GM18909 (cell line): Measurements from ENCODE around the gene RCCD1.
A peak's percentile ranks its signal among the peaks of the same experiment; 100 is the strongest.

ENCODE experiments used
- ATAC-seq: cut with Tn5 transposase; IDR thresholded peaks from one replicate; pipeline ENCODE4 v1.9.1; 2021; ENCODE audit warnings: mild to moderate bottlenecking; ENCODE audit not compliant: unreplicated experiment, poor library complexity

The RCCD1 gene

DNA sequence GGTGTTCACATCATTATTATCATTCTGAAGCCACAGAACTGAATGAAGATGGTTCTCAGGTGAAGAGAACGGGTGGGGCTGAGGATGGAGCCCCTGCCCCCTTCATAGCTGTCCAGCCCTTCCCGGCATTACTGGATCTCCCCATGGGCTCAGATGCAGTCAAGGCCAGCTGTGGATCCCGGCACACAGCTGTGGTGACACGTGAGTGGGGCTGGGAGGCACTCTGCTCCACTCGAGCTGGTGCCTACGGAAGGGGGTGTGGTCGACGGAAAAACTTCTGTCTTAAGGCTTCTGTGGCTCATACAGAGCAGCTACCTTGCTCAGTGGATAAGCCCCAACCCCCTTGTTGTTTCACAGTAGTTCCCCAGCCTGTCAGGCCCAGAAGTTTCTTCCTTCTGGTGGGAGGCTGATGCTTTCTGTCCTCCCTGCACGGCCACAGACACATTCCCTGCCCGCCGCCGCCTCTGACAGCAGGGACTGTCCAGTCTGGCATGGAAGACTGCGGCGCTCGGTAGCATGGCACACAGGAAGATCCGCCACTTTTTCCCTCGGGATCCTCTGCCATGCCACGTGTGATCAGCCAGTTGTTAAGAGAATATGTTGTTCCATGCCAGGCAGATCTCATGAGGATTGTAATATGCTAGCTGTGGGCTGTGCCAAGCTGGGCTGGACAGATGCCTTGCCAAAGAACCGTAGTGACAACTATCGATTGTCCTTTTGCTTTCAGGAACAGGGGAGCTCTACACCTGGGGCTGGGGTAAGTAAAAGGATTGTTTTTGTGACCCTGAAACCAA lies 5.8 kb downstream of the RCCD1 start:
- no peak for ATAC-seq

DNA sequence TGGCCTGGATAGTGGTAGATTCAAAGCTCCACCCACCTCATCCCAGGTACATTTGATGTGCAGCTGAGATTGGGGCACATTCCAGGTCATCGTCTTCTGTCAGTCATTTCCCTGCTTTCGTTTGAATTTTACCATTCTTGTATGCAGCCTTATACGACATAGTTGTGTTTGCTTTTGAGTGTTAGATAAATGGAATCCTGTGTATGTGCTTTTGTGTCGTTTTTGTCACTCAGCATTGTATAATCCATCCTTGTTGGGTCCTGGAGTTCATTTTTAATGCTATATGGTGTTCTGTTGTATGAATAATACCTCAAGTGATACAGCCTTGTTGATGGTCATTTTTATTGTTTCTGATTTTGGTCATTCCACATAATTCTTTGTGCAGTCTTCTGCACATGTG lies 7.3 kb downstream of the RCCD1 start:
- ATAC-seq, result no peak

DNA sequence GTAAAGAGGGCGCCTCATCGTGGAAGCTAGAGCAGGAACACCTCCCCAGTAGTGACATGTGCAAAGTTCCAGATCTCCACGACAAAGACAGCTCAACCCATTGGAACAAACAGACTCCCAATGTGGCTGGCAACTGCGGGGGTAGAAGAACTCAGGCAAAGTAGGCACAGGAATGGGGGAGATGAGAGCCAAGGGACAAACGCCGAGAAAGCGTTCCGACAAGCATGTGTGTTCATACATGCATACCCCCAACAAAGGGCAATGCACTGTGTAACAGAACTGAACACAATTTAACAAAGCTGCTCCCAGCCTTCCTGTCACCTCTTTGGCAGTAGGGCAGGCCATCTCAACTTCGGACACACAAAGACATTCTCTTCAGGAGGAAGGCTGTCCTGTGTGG lies 11.6 kb downstream of the RCCD1 start:
- no peak for ATAC-seq

DNA sequence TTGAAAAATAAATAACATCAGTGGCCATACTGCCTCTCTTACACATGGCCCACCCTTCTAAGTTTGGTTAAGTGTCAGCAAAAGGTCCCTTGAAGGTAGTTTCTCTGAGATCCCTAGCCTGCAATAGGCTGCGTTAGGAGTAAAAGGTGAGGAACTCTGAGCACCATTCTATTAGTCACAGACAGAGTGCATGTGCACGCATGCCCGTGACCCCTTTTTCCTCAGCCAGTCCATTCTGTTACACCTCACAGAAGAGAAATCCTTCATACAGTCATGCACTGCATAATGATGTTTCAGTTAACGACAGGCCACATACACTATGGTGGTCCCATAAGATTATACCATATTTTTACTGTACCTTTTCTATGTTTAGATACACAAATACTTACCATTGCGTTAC lies 12.5 kb downstream of the RCCD1 start:
- no peak for ATAC-seq

DNA sequence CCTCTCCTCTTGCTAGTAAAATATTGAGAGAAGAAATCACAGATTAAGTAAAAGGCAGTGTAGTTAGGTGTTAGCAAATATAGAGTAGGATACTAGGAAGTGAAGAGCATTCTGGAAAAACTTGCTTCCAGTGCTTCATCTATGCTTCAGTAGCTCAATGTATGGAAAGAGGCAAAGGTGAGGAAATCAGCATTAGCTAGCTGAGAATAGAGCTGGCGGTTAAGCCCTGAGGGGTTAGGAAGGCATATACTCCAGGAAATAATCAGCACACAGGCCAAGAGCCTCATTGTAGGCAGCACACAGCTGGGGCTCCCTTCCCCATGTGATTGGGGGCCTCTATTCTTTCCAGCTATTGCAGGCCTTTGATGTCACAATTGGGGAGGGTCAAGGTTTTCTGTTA lies 13.8 kb downstream of the RCCD1 start:
- no peak for ATAC-seq

DNA sequence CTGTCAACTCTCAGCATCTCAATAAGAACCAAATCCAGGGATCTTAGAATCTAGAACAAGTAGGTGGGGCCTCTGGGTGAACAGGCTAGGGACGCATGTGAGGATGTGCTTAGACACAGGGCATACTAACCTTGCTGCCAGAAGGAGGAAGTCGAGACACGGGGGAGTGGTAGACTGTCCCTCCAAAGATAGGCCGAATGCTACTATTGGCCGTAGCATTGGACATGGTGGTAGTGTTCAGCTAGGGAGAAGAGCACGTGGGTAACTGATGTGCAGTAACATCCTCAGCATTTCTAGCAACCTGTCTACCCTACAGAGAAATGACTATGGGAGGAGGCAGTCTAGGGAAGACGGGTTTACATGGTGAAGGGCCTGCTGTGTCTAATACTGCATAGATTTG lies 15.6 kb downstream of the RCCD1 start:
- no peak for ATAC-seq

DNA sequence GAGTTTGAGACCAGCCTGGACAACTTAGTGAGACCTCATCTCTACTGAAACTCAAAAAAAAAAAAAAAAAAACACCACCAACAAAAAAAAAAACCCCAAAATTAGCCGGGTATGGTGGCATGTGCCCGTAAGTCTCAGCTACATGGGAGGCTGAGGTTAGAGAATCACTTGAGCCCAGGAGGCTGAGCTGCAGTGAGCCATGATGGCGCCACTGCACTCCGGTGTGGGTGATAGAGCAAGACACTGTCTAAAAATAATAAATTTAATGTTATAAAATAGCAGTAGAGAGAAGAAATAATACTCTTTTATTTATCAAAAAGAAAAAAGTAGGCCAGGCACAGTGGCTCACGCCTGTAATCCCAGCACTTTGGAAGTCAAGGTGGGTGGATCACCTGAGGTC lies 17.4 kb downstream of the RCCD1 start:
- ATAC-seq, result no peak

DNA sequence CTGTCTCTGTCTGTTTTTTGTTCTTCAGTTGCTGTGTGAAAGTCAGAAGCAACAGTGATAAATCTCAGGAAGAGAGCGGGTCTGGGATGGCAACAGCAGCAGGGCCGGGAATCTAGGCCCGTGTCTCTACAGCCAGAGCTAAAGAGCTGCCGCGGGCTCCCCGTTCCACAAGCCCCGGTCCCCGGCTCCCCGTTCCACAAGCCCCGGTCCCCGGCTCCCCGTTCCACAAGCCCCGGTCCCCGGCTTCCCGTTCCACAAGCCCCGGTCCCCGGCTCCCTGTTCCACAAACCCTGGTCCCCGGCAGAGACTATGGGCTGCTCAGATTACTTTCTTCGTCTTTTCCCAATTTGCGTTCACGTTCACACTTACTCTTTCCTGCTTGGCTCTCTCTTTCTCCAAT lies 19.5 kb downstream of the RCCD1 start:
- no peak for ATAC-seq

DNA sequence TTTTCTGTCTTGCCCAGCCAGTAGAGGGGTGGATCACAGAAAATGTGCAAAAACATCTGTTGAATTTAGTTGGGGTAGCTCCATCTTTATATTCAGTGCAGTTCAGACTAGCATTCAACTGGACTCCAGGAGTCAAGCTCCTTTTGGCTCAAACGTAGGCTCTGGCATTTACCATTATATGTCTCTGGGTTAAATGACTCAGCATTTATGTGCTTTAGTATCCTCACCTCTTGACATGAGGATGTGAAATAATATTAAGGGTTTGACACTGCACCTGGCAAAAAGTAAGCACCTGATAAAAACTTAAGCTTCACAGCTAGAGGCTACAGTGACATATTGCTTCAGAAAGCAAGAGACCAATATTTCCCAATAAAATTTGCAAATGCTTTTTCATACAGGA lies 24.9 kb downstream of the RCCD1 start:
- no peak for ATAC-seq

DNA sequence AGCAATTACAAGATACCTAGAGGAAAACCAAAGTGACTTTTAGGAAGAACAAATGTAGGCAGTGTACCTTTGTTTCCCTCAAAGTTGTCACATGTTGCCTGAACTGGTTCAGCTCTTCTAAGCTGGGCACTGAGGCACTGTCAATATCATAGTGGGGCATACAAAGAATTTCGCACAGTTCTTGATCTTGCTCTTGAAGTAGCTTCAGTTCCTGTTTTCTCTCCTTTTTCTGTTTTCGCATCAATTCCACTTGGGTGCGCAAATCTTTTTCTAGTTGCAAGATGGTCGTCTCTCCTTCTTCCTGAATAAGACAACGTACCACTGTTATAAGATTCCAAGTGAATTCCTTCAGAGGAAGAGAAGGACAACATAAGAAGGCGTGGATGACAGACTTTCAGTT lies 27.0 kb downstream of the RCCD1 start:
- ATAC-seq, result peak; percentile 81

DNA sequence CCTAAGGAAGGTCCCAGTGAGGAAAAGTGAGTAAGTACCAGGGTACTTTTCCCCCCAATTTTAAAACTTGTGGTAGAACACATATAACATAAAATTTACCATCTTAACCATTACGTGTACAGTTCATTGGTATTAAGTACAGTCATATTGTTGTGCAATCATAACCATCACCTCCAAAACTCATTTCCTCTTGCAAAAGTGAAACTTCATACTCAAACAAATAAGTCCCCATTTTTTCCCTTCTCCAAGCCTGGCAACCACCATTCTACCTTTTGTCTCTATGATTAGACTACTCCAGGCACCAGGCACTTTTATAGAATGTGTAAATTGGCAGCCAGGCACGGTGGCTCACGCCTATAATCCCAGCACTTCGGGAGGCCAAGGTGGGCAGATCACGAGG lies 27.5 kb downstream of the RCCD1 start:
- peak; percentile 35 for ATAC-seq

DNA sequence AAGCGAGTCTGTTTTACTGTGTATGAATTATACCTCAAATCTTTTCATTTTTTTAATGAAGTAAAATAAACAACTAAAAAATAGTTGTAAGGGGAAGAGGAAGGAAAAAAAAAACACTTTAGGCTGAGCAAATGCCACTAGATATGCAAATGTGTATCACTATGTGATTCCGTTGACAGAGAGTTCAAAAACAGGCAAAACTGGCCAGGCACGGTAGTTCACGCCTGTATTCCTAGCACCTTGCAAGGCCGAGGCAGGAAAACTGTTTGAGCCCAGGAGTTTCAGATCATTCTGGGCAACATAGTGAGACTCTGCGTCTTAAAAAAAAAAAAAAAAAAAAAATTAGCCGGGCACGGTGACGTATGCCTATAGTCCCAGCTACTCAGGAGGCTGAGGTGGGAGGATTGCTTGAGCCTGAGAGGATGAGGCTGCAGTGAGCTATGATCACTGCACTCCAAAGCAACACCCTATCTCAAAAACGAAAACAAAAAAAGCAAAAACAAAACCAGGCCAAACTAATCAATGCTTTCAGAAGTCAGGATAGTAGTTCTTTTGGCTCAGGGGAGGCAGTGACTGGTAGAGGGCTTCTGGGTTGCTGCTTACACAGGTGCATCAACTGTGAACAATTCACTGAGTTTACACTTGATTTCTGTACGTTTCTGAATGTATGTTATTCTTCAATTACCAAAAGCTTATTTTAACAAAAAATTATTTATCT lies 32.3 kb downstream of the RCCD1 start:
- no peak for ATAC-seq

DNA sequence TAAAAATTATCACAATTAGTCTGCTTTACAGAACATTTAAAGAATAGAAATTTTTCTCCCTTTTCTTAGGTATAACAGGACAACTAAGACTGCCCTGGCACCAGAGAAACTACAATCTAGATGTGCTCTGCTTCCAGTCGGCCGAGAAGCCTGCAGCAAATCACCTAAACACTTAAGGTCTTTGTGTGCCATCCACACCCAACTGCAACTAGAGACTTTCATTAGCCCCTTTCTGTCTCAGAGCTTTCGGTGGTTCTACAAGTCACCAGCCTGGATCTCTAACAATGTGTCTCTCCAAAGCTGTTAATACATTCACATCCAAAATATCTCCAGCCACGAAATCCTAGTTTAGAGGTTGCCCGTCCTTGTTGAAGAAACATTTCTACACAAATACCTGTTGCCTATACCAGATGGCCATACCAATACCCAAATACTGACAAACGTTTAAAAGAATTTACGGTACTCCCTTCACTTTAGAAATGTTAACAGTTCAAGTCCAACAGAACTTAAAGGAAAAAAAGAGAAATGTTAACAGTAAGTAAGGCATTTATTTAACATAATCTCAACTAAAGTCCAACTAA lies 33.0 kb downstream of the RCCD1 start:
- no peak for ATAC-seq

DNA sequence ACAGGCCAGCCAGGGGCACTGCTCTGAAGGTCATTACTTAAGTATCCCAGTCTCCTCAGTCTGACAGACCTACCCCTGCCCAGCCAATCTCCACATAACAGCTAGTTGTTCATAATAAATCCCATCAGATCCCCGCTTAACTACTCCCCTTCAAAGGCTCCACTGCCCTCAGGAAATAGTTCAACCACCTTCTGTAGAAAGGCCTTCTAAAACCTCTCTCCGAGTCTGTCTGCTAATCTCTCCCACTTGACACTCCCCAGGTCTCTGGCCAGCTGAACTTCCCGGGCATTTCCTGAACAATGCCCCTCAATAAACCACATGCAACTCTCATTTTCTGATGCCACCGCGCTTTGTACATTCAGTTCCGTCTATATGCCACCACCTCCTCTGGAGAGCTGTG lies 33.6 kb downstream of the RCCD1 start:
- ATAC-seq, result no peak

DNA sequence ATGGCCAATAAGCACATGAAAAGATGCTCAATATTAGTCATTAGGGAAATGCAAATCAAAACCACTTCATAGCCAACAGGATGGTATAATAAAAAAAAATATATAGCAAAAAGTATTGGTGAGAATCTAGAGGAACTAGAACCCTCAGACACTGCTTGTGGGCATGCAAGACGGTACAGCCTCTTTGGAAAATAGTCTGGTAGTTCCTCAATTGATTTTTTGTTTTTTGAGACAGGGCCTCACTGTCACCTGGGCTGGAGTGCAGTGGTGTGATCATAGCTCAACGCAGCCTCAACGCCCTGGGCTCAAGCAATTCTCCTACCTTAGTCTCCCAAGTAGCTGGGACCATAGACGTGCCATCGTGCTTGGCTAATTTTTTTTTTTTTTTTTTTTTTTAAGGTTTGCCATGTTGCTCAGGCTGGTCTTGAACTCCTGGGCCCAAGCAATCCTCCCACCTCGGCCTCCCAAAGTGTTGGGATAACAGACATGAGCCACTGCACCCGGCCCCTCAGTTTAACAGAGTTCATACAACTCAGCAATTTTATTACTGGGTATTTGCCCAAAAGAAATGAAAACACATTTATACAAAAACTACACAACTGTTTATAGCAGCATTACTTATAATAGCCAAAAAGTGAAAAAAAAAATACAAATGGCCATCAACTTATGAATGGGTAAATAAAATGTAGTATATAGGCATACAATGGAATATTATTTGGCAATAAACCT lies 34.5 kb downstream of the RCCD1 start:
- no peak for ATAC-seq

DNA sequence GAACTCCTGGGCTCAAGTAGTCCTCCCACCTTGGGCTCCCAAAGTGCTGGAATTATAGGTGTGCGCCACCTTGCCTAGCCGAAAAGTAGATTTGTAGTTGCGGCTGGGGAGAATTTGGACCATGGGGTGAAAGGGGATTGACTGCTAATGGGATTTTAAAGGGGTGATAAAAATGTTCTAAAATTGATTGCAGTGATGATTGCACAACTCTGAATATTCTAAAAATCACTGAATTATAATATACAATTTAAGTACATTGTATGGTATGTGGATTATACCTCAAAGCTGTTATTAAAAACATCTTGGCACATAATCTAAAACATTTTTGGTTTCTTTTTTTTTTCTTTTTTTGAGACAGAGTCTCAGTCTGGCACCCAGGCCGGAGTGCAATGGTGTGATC lies 35.8 kb downstream of the RCCD1 start:
- ATAC-seq, result no peak

DNA sequence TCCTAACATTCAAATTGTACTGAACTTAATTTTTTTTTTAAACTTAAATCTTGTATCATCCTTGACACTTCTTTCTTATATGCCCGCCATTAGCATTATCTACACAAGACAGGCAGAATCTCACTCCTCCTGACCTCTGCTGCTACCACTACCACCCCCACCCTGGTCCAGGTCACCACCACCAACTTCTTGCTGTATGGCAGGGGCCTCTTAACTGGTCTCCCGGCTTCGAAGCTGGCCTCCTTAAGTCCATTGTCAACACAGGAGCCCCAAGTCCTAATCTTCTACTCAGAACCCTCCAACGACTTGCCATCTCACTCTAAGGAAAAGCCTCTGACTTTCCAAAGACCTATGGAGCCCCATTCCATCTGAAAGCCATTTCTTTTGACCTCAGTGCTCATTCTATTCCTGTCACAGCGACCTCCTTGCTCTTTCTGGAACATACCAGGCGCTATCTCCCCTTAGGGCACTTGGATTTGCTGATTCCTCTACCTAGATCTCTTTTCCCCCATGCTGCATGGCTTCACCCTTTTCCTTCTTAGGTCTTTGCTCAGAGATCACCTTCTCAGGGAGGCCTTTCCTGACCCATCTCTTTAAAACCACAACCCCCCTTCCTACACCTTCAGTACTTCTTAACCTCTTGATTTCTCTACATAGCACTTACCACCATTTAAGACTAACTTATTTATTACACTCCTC lies 37.1 kb downstream of the RCCD1 start:
- ATAC-seq, result no peak

DNA sequence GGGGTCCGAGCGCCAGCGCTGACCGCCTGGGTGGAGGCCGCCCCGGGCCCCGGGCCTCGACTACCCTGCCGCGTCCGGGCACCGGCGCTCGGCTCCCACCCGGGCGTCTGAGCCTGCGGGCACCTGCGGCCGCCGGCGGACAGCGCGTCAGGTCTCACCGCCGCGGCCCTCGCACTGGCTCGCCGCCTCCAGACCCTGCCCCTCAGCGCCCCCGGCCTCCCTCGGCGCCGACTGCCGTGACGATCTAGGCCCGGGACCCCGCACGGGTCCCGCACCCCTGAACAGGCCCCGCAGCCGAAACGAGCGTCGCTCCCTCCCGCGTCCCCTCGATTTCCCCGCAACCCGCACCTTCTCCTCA lies 39.4 kb downstream of the RCCD1 start:
- peak; percentile 11 for ATAC-seq

DNA sequence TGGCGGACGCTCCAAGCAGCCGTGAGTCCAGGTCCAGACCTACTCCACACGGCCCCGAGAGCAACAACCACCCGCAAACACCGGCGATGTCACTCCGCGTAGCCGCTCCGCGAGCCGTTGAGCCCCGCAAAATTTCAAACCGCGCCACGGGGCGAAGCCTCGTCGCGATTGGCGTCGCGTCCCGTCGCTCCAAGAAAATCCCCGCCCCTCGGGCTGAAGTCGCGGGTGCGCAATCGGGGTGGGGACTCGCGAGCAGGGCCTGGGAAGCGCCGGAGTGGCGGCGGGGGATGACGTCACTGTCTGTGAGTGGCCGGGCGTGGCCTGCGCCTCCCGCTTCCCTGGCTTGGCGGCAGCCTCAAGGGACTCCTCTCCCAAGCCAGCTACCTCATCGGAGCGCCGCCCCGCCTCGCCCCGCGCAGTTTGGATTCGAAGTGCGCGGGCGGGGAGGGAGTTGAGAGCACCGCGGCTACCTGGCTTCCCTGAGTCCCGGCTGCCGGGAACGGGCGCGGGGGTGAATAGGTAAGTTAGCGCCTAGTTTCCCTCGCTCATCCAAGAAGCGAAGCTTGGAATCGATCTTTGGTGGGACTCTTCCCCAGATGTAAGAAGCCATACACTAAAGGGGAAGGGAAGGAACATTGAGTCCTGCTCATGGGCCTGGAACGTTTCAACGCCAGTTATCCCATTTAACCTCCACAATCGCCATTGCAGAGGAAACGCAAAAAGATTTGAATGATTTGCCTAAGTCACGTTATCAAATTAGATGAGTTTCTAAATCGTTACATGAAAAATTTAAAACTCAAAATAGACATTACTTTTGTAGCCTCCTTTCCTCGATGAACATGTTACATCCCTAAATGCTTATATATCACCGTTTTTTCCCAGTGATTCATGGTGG lies 40.0 kb downstream of the RCCD1 start, which contains the start of gene PRC1:
Gene PRC1 (minus strand): TSS at position 119 of the 895 bp plus-strand sequence. CDS start 118 bp downstream, at position 1.
- ATAC-seq, result peak; percentile 96
